ENCODE data around the gene PIGN.
"Not testable (repeated sequence)": the region's sequence is repeated elsewhere in the genome, so short reads cannot be mapped to it uniquely, and the experiment has no call there.

Gene PIGN

GRCh38 chr18:62054929-62055498 lies 131.8 kb downstream of the PIGN start:
- no peak for DNase-seq

- DNase-seq = no peak
Observed at GRCh38 chr18:62048279-62048678, 138.6 kb downstream of the PIGN start.

- no peak for DNase-seq
Observed at GRCh38 chr18:62045316-62045715, 141.5 kb downstream of the PIGN start.

- DNase-seq = no peak
Observed at GRCh38 chr18:62044490-62045000, 142.3 kb downstream of the PIGN start.

GRCh38 chr18:62037989-62038778 lies 148.7 kb downstream of the PIGN start:
- DNase-seq = no peak

GRCh38 chr18:62037012-62037742 lies 149.7 kb downstream of the PIGN start:
- DNase-seq = no peak

GRCh38 chr18:62034286-62034685 lies 152.6 kb downstream of the PIGN start:
- DNase-seq = not testable (repeated sequence)

- DNase-seq = no peak
Observed at GRCh38 chr18:62033756-62034155, 153.1 kb downstream of the PIGN start.

- DNase-seq = no peak
Observed at GRCh38 chr18:62033207-62033606, 153.6 kb downstream of the PIGN start.

- DNase-seq = no peak
Observed at GRCh38 chr18:62030091-62030985, 156.5 kb downstream of the PIGN start.

- DNase-seq = no peak
Observed at GRCh38 chr18:62028715-62029114, 158.1 kb downstream of the PIGN start.

GRCh38 chr18:62027914-62028520 lies 158.8 kb downstream of the PIGN start:
- no peak for DNase-seq

- no peak for DNase-seq
Observed at GRCh38 chr18:62026586-62026985, 160.3 kb downstream of the PIGN start.

GRCh38 chr18:62024983-62025382 lies 161.9 kb downstream of the PIGN start:
- DNase-seq = no peak

GRCh38 chr18:62023536-62023935 lies 163.3 kb downstream of the PIGN start:
- no peak for DNase-seq

- no peak for DNase-seq
Observed at GRCh38 chr18:62018759-62019041, 168.2 kb downstream of the PIGN start.

- no peak for DNase-seq
Observed at GRCh38 chr18:62018034-62018758, 168.7 kb downstream of the PIGN start.

- DNase-seq = no peak
Observed at GRCh38 chr18:62017618-62018017, 169.2 kb downstream of the PIGN start.

- no peak for DNase-seq
Observed at GRCh38 chr18:62011416-62011815, 175.4 kb downstream of the PIGN start.

- DNase-seq = no peak
Observed at GRCh38 chr18:62009521-62009920, 177.3 kb downstream of the PIGN start.

- no peak for DNase-seq
Observed at GRCh38 chr18:62001396-62001795, 185.5 kb downstream of the PIGN start.

- no peak for DNase-seq
Observed at GRCh38 chr18:61998957-61999356, 187.9 kb downstream of the PIGN start.

Measured in NCI-H1436 treated with DMSO at 0.1 percent for 48 hours (cell line).